ENCODE data around the gene TLCD3A.
"Not testable (repeated sequence)": the region's sequence is repeated elsewhere in the genome, so short reads cannot be mapped to it uniquely, and the experiment has no call there.

GRCh38 chr17:790874-791247 lies 58.5 kb downstream of the TLCD3A start:
- not testable (repeated sequence) for TF ChIP-seq CTCF (IDR thresholded peaks at IDR 0.05; ENCODE audit: low read length); EZH2 (IDR thresholded peaks at IDR 0.05; ENCODE audit: borderline replicate concordance, low read length)
